Mesenchymal stem cell (in vitro differentiated cells and primary cell): ENCODE results near the gene ASF1B.

Experiments
- DNase-seq: peaks from one replicate; pipeline ENCODE4 v3.0.0-alpha.2; 2013
- H2AFZ ChIP-seq: one replicate; pipeline ENCODE4 v1.6.1; 2013; ENCODE audit warnings: low read depth, mild to moderate bottlenecking, control low read depth, inconsistent platforms, low read length, moderate library complexity
- H2AK5ac ChIP-seq: 2 replicates; pipeline ENCODE4 v1.6.1; 2013; ENCODE audit warnings: low read length, moderate library complexity, mild to moderate bottlenecking, inconsistent platforms; ENCODE audit not compliant: severe bottlenecking
- H2BK120ac ChIP-seq: one replicate; pipeline ENCODE4 v1.6.1; 2013; ENCODE audit warnings: low read depth, mild to moderate bottlenecking, inconsistent platforms, low read length, moderate library complexity
- H2BK12ac ChIP-seq, 2 experiments: one replicate each; pipeline ENCODE4 v1.6.1; 2013; ENCODE audit warnings: inconsistent platforms in 2 of 2, low read length in 2 of 2, mild to moderate bottlenecking in 2 of 2, moderate library complexity in 2 of 2, control low read depth in 1 of 2
- H2BK15ac ChIP-seq: one replicate; pipeline ENCODE4 v1.6.1; 2013; ENCODE audit warnings: mild to moderate bottlenecking, low read depth, inconsistent platforms; ENCODE audit not compliant: poor library complexity, severe bottlenecking
- H2BK5ac ChIP-seq: 2 replicates; pipeline ENCODE4 v1.6.1; 2013; ENCODE audit warnings: low read depth, mild to moderate bottlenecking, low read length, control low read depth, inconsistent platforms; ENCODE audit not compliant: poor library complexity, severe bottlenecking
- H3K14ac ChIP-seq, 2 experiments: one replicate each; pipeline ENCODE4 v1.6.1; 2013; ENCODE audit warnings: inconsistent platforms in 2 of 2, low read length in 2 of 2, control low read depth in 1 of 2, mild to moderate bottlenecking in 1 of 2, moderate library complexity in 1 of 2
- H3K18ac ChIP-seq, 2 experiments: one replicate each; pipeline ENCODE4 v1.6.1; 2013; ENCODE audit warnings: inconsistent platforms in 2 of 2, low read length in 2 of 2, control low read depth in 1 of 2, low read depth in 1 of 2, mild to moderate bottlenecking in 1 of 2
- H3K23ac ChIP-seq, 2 experiments: one replicate each; pipeline ENCODE4 v1.6.1; 2013; ENCODE audit warnings: inconsistent platforms in 2 of 2, low read length in 2 of 2, mild to moderate bottlenecking in 2 of 2, moderate library complexity in 2 of 2, control low read depth in 1 of 2
- H3K27ac ChIP-seq: 2 replicates; pipeline ENCODE4 v1.5.1; 2013; ENCODE audit warnings: mild to moderate bottlenecking, moderate library complexity, low read length, control low read depth, inconsistent platforms; ENCODE audit not compliant: poor library complexity, severe bottlenecking
- H3K27me3 ChIP-seq, 2 experiments: 2 replicates each; pipeline versions ENCODE4 v1.6.1 to v1.7.0; 2013; ENCODE audit warnings: low read length in 2 of 2, mild to moderate bottlenecking in 2 of 2, moderate library complexity in 2 of 2, control low read depth in 1 of 2, inconsistent platforms in 1 of 2; ENCODE audit not compliant: control insufficient read depth in 1 of 2, insufficient read depth in 1 of 2
- H3K36me3 ChIP-seq, 2 experiments: 2 replicates each; pipeline versions ENCODE4 v1.6.1 to v1.7.0; 2013; ENCODE audit warnings: low read length in 2 of 2, control low read depth in 1 of 2, inconsistent platforms in 1 of 2, low read depth in 1 of 2, mild to moderate bottlenecking in 1 of 2; ENCODE audit not compliant: insufficient read depth in 2 of 2, control insufficient read depth in 1 of 2
- H3K4ac ChIP-seq, 2 experiments: one replicate each; pipeline ENCODE4 v1.6.1; 2013; ENCODE audit warnings: inconsistent platforms in 2 of 2, low read length in 2 of 2, mild to moderate bottlenecking in 2 of 2, moderate library complexity in 2 of 2, control low read depth in 1 of 2, low read depth in 1 of 2
- H3K4me1 ChIP-seq: 2 replicates; pipeline ENCODE4 v1.6.1; 2013; ENCODE audit warnings: low read depth, low read length, control low read depth; ENCODE audit not compliant: control insufficient read depth, insufficient read depth
- H3K4me2 ChIP-seq: 2 replicates; pipeline ENCODE4 v1.6.1; 2013; ENCODE audit warnings: low read length, mild to moderate bottlenecking, inconsistent platforms; ENCODE audit not compliant: poor library complexity, severe bottlenecking
- H3K4me3 ChIP-seq, 2 experiments: 2 replicates each; pipeline versions ENCODE4 v1.5.1 to v1.7.0; 2013; ENCODE audit warnings: low read length in 2 of 2, mild to moderate bottlenecking in 2 of 2, control low read depth in 1 of 2, low read depth in 1 of 2; ENCODE audit not compliant: insufficient read depth in 1 of 2
- H3K79me1 ChIP-seq: replicated peaks from 2 replicates; pipeline ENCODE4 v1.6.1; 2013; ENCODE audit warnings: mild to moderate bottlenecking, control low read depth, low read length, inconsistent platforms; ENCODE audit not compliant: poor library complexity, severe bottlenecking
- H3K9ac ChIP-seq: 2 replicates; pipeline ENCODE4 v1.7.0; 2013; ENCODE audit warnings: mild to moderate bottlenecking, low read length, moderate library complexity
- H3K9me3 ChIP-seq: 2 replicates; pipeline ENCODE4 v1.7.0; 2013; ENCODE audit warnings: mild to moderate bottlenecking, low read length; ENCODE audit not compliant: control insufficient read depth
- H4K8ac ChIP-seq: one replicate; pipeline ENCODE4 v1.6.1; 2013; ENCODE audit warnings: inconsistent platforms, mild to moderate bottlenecking, low read length, moderate library complexity
- H4K91ac ChIP-seq: one replicate; pipeline ENCODE4 v1.6.1; 2013; ENCODE audit warnings: mild to moderate bottlenecking, low read length, inconsistent platforms
- WGBS: methylation state at CpG from one replicate; pipeline ENCODE4 v1.1.7; 2013; ENCODE audit warnings: mixed read lengths; 5-methylcytosine and 5-hydroxymethylcytosine counted together

ASF1B gene

GRCh38 chr19:14081797-14082674 is 54.4 kb downstream of the ASF1B start:
- peak overlapping the region; percentile 73 to 83 for H3K4me3 ChIP-seq
- H2BK15ac ChIP-seq, result no peak overlapping the region
- peak overlapping the region; percentile 44 for H4K91ac ChIP-seq
- no peak for DNase-seq
- H2AK5ac ChIP-seq, result peak overlapping the region; percentile 23
- H3K23ac ChIP-seq, result no peak overlapping the region
- peaks cover 5% of the 10 kb centered on the region for H3K4me1 ChIP-seq
- no peaks in the 10 kb centered on the region for H3K9me3 ChIP-seq
- H3K18ac ChIP-seq, result peak overlapping the region; percentile 70 to 82
- no peak overlapping the region for H3K14ac ChIP-seq
- H3K4me2 ChIP-seq, result peak overlapping the region; percentile 78
- peak overlapping the region; percentile 93 for H3K9ac ChIP-seq
- peak overlapping the region; percentile 25 for H3K27ac ChIP-seq
- H3K79me1 ChIP-seq, result peaks cover 8% of the 10 kb centered on the region
- H2BK5ac ChIP-seq, result no peak overlapping the region
- peak overlapping the region; percentile 30 for H2AFZ ChIP-seq
- no peak overlapping the region for H2BK120ac ChIP-seq
- H2BK12ac ChIP-seq, result no peak overlapping the region
- H3K27me3 ChIP-seq, result no peaks in the 10 kb centered on the region
- peaks cover 0 to 9% of the 10 kb centered on the region in 2 experiments for H3K36me3 ChIP-seq
- peak overlapping the region; percentile 25 to 69 for H3K4ac ChIP-seq
- 39% methylated on average over 24 of the region's 24 CpGs for WGBS
- peak overlapping the region; percentile 81 for H4K8ac ChIP-seq

DNA sequence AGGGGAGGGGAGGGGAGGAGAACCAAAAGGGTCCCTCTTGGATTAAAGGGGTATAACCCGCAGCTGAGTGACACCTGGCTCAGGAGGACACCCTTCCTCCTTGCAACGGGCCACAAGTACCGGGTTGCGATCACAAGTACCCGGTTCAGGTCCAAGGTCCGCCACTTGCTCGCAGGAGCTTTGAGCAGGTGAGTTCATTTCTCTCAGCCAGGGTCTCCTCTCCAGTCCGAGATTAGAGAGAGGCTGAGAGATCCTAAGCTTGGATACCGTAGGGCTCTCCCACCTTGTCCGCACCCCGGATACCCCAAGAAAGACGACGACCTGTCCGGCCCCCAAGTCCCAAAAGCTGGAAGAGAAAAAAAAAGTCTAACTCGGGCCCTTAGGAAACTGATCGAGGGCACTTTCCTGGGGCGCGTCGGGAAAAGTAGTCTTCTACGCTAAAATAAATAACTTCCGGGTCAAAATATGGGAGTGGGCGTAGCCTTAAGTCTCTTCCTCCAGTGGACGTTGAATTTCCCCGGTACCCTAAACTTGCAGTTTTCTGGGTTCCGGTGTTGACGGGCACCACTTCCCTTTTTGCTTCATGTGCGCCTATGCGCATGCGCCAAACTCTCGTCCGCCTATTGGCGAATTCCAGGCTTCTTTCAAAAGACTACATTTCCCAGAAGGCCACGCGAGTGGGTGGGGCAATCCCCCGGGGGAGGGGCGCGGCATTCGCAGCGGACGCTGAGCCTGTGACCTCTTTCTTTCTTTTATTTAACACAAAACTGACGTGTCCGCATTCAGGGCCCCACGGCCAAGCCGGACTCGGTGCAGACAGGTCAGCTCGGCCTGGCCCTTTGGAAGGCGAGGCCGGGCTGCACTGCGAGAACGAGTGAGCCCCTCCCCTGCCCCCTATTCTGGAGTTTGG is 55.2 kb downstream of the ASF1B start:
- H2BK5ac ChIP-seq, result no peak overlapping the region
- H3K4me2 ChIP-seq, result peak overlapping the region; percentile 78
- 1% methylated on average over 50 of the region's 50 CpGs for WGBS
- peak overlapping the region; percentile 70 to 82 for H3K18ac ChIP-seq
- H3K27ac ChIP-seq, result peak overlapping the region; percentile 55
- no peak overlapping the region for H2BK15ac ChIP-seq
- H3K4me1 ChIP-seq, result peaks cover 5% of the 10 kb centered on the region
- no peak overlapping the region for H2BK12ac ChIP-seq
- peaks cover 0 to 6% of the 10 kb centered on the region in 2 experiments for H3K36me3 ChIP-seq
- no peak overlapping the region for H3K14ac ChIP-seq
- H2AK5ac ChIP-seq, result no peak overlapping the region
- H3K4ac ChIP-seq, result peak overlapping the region in 1 of 2 experiments; percentile 69
- peak; percentile 99 for DNase-seq
- peak overlapping the region; percentile 73 to 91 for H3K4me3 ChIP-seq
- H3K9me3 ChIP-seq, result no peaks in the 10 kb centered on the region
- peak overlapping the region; percentile 95 for H3K9ac ChIP-seq
- H3K27me3 ChIP-seq, result no peaks in the 10 kb centered on the region
- H3K79me1 ChIP-seq, result peaks cover 9% of the 10 kb centered on the region
- no peak overlapping the region for H3K23ac ChIP-seq
- peak overlapping the region; percentile 87 for H4K8ac ChIP-seq
- peak overlapping the region; percentile 44 for H4K91ac ChIP-seq
- peak overlapping the region; percentile 66 for H2AFZ ChIP-seq
- no peak overlapping the region for H2BK120ac ChIP-seq

DNA sequence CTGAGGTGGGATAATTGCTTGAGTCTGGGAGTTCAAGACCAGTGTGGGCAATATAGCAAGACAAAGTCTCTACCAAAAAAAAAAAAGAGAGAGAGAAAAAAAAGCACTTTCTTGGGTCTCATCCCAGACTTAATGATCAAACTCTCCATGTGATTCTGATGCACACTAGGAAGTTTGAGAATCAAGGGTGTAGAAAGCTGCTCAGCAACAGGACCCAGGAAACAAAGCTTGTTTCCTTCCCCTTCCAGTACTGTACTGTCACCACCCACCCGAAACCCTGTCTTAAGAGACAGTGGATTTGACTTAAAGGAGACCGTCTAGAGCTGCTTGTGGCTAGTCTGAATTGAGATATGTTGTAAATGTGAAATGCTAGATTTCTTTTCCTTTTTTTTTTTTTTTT is 58.0 kb downstream of the ASF1B start:
- Histone ChIP-seq H4K8ac (no peak overlapping the region), H3K14ac (no peak overlapping the region), H3K9ac (peak overlapping the region; percentile 81)

More for the DNA sequence above, 58.0 kb downstream of the ASF1B start:
- H3K27ac ChIP-seq, result no peak overlapping the region
- H2BK120ac ChIP-seq, result no peak overlapping the region
- H2BK12ac ChIP-seq, result no peak overlapping the region
- H2AK5ac ChIP-seq, result no peak overlapping the region
- no peak for DNase-seq
- H3K4ac ChIP-seq, result no peak overlapping the region
- 67% methylated on average over 1 of the region's 2 CpGs for WGBS
- no peaks in the 10 kb centered on the region for H3K27me3 ChIP-seq
- no peak overlapping the region for H2AFZ ChIP-seq
- H3K23ac ChIP-seq, result no peak overlapping the region
- no peak overlapping the region for H4K91ac ChIP-seq
- no peak overlapping the region for H2BK5ac ChIP-seq
- H3K18ac ChIP-seq, result no peak overlapping the region
- H2BK15ac ChIP-seq, result no peak overlapping the region
- no peaks in the 10 kb centered on the region for H3K9me3 ChIP-seq
- no peak overlapping the region for H3K4me3 ChIP-seq
- H3K4me2 ChIP-seq, result no peak overlapping the region
- peaks cover 17% of the 10 kb centered on the region for H3K4me1 ChIP-seq
- H3K79me1 ChIP-seq, result peaks cover 11% of the 10 kb centered on the region
- H3K36me3 ChIP-seq, result peaks cover 0 to 3% of the 10 kb centered on the region in 2 experiments
